ENCODE results near the gene CXADR. TPM values are rescaled to one million over a fixed set of nuclear protein-coding genes. Genes with fewer than 3 reads are reported as not detected.
A peak's percentile ranks its signal among the peaks of the same experiment; 100 is the strongest.
"Not testable (repeated sequence)": the region's sequence is repeated elsewhere in the genome, so short reads cannot be mapped to it uniquely, and the experiment has no call there.

The CXADR gene
- polyA plus RNA-seq (ENCODE audit: insufficient read length in 4 of 4), result 10 to 100 TPM in 3 of 4 donors, 1 to 10 TPM in 1; 4.9 to 43.1 (median 38.6) TPM

- peak; percentile 56 to 80 (median 74) for DNase-seq (ENCODE audit: low read depth in 4 of 4, low spot score in 3 of 4)
These were observed at the start of gene CXADR for GRCh38 chr21:17512253-17513213. Gene CXADR, plus strand, starts transcription at chr21:17513043. Its CDS starts 87 bp downstream, at chr21:17513130.

GRCh38 chr21:17466166-17466565 is 46.7 kb upstream of the CXADR start:
- no peak for DNase-seq (ENCODE audit: low read depth in 4 of 4, low spot score in 3 of 4)

- peak in 1 of 4 donors; percentile 20 for DNase-seq (ENCODE audit: low read depth in 4 of 4, low spot score in 3 of 4)
These were observed 45.5 kb upstream of the CXADR start for GRCh38 chr21:17467392-17467791.

DNA sequence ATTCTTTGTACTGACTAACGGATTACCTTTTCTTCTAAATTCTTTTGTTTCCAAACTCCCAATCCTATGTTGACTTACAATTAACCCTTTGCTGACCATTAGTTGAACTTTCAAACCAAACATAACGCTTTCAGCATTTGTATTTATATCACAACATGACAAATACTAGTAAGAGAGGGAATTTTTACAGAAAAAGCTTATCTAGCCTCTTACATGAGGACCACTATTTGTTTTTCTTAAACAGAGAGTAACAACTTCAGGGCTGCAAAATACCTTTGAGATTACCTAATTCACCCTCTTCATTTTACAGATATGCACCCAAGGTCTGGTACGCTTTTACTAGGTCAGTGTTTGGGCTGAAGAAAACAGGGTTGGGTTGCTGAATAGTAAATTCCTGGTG is 45.0 kb upstream of the CXADR start:
- no peak for DNase-seq (ENCODE audit: low read depth in 4 of 4, low spot score in 3 of 4)

DNA sequence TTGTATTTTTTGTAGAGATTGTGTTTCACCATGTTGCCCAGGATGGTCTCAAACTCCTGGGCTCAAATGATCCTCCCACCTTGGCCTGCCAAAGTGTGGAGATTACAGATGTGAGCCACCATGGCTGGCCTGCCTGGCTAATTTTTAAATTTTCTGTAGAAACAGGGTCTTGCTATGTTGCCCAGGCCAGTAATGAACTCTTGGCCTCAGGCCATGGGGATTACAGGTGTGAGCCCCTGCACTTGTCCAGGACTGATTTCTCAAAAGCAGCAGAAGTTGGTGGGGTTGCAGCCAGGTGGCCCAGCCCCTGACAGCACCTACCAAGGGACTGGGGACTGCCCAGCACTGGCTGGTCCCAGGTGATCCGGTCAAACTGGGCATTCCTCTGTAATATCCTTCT is 44.1 kb upstream of the CXADR start:
- DNase-seq (ENCODE audit: low read depth in 4 of 4, low spot score in 3 of 4), result no peak

- no peak for DNase-seq (ENCODE audit: low read depth in 4 of 4, low spot score in 3 of 4)
These were observed 43.1 kb upstream of the CXADR start for GRCh38 chr21:17469727-17470126.

DNA sequence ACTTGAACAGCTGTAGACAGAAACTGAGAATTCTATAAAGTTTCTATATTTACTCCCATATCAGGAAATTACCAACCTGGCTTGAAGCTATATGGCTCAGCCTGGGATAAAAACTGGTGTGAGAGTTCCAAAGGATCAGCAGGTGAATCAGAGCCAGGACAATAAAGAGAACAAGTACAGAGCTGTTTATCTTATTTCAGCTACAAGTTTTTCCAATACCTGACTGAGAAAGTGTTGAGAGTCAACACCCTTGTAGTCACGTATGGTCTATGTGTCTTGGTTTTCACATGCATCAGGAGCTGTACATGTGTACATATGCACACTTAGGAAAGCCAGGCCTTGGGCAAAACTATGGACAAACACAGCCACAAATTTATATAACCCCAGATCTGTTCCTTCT is 40.7 kb upstream of the CXADR start:
- DNase-seq (ENCODE audit: low read depth in 4 of 4, low spot score in 3 of 4), result no peak

DNA sequence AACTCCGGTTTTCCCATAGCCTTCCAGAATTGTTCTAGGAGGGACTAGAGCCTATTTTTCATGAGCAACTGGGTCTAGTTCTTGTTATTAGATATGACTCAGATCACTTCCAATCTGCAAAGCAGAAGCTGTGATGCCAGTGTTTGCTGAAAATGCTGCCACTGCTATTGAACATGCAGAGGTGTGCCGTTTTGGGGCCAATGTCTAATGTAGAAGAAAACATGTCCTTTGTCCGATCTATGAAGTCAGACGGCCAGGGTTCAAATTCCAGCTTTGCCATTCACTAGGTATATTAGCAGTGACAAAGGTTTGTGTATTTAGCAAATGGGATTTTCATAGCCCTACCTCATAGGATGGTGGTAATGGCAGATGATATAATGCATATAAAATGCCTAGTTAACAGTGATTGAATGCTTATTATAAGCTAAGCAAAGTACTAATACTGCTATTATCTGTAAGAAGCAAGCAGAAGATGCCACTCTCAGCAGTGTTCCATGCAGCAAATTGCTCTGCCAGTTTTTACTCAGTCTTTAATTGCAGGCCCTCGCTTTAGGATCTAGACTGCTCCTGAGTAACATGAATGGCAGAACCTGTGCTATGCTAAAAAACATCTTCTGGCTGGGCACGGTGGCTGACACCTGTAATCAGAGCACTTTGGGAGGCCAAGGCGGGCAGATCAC is 40.1 kb upstream of the CXADR start:
- DNase-seq (ENCODE audit: low read depth in 4 of 4, low spot score in 3 of 4), result no peak

DNA sequence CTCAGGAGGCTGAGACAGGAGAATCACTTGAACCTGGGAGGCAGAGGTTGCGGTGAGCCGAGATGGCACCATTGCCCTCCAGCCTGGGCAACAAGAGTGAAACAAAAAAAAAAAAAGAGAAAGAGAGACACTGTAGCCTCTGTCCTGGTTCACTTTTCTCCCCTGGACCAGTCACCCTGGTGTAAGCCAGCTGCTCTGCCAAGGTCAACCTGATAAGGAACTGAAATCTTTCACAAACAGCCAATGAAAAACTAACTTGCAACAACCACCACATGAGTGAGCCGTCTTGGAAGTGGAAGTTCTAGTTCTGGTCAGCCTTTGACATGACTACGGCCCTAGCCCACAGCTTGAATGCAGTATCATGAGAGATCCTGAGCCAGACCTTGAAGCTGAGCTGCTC is 36.8 kb upstream of the CXADR start:
- no peak for DNase-seq (ENCODE audit: low read depth in 4 of 4, low spot score in 3 of 4)

DNA sequence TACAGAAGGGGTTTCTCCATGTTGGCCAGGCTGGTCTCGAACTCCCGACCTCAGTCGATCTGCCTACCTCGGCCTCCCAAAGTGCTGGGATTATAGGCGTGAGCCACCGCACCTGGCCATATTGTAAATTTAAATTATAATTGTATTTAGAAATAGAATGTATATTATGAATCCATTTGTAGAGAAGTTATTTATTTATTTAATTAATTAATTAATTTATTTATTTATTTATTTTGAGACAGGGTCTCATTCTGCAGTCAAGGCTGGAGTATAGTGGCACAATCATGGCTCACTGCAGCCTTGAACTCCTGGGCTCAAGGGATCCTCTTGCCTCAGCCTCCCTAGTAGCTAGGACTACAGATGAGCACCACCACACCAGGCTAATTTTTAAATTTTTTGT is 34.7 kb upstream of the CXADR start:
- DNase-seq (ENCODE audit: low read depth in 4 of 4, low spot score in 3 of 4), result not testable (repeated sequence)

DNA sequence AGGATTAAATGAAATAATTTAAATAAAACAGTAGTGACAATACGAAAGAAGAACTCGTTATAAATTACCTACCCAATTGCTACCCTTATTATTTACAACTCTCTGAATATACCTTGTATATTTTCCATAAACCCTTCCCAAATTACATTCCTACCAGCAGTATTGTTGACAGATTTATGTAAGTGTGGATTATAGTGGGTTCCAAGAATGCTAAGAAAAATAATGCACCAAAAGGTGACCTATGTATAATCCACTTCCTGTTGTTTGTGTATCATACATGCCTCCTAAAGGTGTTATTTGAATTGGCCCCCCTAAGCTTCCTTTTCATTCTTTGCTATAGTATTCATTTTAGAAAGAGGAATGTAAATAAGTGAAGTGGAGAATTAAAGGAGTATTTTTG is 33.2 kb upstream of the CXADR start:
- DNase-seq (ENCODE audit: low read depth in 4 of 4, low spot score in 3 of 4), result no peak

- no peak for DNase-seq (ENCODE audit: low read depth in 4 of 4, low spot score in 3 of 4)
These were observed 29.9 kb upstream of the CXADR start for GRCh38 chr21:17482928-17483327.

DNA sequence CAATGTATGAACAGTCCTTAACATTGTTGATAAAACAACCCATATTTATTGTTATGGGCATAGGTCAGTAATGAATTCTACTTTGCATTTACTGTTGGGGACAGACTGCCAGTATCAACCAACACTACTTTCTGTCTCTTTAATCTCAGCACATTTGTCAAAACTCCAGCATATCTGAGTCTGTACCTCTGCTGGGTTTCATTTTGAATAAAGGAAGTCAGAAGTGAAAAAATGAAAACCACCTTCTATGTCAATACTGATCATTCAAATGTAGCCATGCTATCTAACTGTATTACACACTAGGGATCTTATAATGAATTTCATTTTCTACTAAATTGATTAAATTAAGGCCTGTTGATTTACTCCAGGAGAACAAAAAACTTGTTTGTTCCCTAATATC is 24.2 kb upstream of the CXADR start:
- DNase-seq (ENCODE audit: low read depth in 4 of 4, low spot score in 3 of 4), result no peak

GRCh38 chr21:17489565-17489964 is 23.3 kb upstream of the CXADR start:
- DNase-seq (ENCODE audit: low read depth in 4 of 4, low spot score in 3 of 4), result not testable (repeated sequence)

DNA sequence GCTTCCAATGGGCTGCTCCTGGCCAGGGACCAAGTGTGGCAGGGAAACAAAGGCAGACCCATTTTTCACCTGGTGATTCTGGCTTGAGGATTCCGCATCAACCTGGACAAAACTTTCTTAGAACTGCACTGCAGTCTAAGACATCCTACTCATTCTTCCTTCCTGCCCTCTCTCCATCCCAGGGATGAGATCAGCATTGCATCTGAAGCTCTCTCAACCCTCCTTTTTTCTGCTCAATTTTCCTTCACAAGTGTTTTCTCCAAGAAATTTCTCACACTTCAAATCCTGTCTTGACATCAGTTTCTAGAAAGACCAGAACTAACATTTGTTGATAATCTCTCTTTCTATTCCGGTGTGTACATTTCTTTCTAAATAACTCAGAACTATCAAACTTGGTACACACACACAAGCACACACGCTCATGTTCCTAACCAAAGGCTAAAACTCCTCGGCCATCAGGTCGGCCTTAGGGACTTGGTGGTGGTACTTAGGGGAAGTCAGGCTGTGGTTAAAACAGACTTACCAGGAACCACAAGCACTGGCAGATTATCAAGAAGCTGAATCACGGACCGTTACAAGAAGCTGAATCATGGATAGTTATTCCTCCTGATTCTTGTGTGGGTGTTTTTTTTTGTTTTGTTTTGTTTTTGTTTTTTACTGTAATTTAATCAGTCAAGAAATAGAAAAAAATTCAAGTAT is 21.0 kb upstream of the CXADR start:
- no peak for DNase-seq (ENCODE audit: low read depth in 4 of 4, low spot score in 3 of 4)

DNA sequence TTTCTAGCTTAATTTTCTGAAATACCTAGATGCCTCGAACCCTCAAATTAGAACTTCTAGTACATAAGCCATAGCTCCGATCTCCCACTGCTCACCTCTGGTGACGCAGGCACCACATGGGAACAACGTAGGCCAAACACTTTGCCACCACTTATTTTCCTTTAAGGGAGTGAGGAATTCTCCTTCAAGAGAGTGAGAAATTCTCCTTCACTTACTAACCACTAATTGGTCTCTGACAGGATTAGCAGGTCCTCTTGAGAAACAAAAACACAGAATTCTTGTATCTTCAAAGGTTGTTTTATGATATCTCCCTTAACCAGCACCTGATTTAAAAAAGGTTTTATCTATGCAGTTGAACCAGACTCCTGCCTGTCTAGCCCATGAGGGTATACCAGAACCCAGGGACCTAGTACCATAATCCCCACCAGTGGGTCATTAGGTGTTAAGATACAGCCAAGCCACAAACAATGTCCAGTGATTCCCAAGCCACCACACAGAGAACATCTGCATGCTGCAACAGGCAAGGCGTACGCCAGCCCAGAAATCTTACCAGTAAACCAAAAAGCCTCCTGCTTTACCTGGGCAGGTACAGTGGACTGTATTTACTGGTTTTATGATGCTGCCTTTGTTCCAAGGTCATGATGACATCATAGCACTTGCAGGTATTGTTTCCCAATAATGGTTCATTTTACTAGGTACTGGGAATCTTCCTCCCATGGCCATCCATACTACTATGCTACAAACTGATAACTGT is 20.3 kb upstream of the CXADR start:
- no peak for DNase-seq (ENCODE audit: low read depth in 4 of 4, low spot score in 3 of 4)

DNA sequence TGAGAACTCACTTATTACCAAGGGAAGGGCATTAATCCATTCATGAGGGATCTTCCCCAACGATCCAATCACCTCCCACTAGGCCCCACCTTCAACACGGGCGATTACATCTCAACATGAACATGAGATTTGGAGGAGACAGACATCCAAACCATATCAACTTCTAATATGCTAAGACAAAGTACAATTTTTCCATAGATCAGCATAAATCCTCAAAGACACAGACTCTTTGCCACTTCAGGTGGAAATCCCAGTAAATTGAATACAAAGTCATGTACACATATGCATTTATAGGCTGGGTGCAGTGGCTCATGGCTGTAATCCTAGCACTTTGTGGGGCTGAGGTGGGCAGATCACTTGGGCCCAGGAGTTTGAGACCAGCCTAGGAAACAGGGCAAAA is 18.8 kb upstream of the CXADR start:
- DNase-seq (ENCODE audit: low read depth in 4 of 4, low spot score in 3 of 4), result no peak

DNA sequence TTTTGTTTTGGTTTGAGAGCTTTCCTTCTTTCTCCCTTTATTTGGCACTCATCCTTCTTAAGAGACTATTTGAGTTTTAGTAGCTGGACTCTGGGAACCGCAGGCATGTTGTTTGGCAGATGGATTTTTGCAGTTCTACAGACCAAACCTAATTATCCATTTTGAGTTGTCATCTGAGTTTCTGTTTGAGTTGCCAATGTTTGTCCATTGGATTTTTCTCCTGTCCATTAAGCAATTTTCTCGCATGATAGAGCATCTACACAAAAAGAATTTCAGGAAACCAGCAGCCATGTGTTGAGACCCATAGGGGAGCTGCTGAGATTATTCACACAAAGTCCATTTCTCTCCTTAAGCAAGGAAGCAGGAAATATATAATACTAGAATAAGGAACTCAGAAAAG is 17.2 kb upstream of the CXADR start:
- no peak for DNase-seq (ENCODE audit: low read depth in 4 of 4, low spot score in 3 of 4)

DNA sequence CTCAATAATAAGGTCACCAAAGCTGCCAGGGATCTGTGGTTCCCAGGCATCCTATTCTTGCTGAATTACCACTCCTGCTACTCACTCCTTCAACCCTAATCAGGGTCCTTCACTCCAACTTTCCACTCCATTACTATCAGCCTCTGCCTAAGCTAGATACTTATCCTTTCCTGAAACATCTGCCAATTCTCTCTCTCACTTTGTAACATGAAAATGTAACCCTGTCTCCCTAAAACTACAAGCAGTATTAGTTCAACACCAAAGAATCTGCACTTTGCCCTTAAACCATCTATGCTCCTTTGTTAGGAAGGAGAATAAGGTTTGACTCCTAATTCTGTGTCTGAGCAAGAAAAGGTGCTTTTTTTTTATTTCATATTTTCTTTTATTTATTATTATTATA is 15.5 kb upstream of the CXADR start:
- DNase-seq (ENCODE audit: low read depth in 4 of 4, low spot score in 3 of 4), result no peak

DNA sequence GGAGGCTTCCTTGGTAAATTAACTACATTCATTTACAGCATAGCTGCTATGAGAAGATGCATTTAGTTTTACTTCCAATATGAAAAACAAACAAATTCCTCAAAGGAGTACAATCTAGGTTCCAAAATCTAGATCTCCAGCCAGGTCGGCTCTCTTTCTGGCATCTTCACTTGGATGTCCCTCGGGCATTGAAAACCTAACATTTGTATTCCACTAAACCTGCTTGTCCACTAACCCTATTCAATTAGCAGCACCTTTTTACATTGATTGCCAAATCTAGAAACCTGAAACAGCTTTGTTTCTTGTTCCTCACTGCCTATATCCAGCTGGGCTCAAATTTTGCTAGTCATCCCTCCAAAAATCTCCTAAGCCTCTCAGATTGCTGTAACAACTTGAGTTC is 14.3 kb upstream of the CXADR start:
- DNase-seq (ENCODE audit: low read depth in 4 of 4, low spot score in 3 of 4), result no peak

Measured in left renal pelvis (tissue), 4 donors.